Pulmonary artery endothelial cell (primary cell): Measurements from ENCODE around the gene SFN. TPM values are rescaled to one million over a fixed set of nuclear protein-coding genes. Genes with fewer than 3 reads are reported as not detected.
"Not testable (repeated sequence)": the region's sequence is repeated elsewhere in the genome, so short reads cannot be mapped to it uniquely, and the experiment has no call there.

Source experiments
- DNase-seq: peaks from one replicate; pipeline ENCODE4 v3.0.0-alpha.2; 2011; ENCODE audit warnings: low read depth, low spot score
- total RNA-seq: library from RNA; depleted of rRNA; stranded (reverse); fragments of >200 nt; gene quantifications from 2 replicates; pipeline ENCODE4 v1.2.3, GENCODE V29; 2014

SFN gene
- 0.13 and 0.42 TPM in 2 replicates for total RNA-seq

DNA sequence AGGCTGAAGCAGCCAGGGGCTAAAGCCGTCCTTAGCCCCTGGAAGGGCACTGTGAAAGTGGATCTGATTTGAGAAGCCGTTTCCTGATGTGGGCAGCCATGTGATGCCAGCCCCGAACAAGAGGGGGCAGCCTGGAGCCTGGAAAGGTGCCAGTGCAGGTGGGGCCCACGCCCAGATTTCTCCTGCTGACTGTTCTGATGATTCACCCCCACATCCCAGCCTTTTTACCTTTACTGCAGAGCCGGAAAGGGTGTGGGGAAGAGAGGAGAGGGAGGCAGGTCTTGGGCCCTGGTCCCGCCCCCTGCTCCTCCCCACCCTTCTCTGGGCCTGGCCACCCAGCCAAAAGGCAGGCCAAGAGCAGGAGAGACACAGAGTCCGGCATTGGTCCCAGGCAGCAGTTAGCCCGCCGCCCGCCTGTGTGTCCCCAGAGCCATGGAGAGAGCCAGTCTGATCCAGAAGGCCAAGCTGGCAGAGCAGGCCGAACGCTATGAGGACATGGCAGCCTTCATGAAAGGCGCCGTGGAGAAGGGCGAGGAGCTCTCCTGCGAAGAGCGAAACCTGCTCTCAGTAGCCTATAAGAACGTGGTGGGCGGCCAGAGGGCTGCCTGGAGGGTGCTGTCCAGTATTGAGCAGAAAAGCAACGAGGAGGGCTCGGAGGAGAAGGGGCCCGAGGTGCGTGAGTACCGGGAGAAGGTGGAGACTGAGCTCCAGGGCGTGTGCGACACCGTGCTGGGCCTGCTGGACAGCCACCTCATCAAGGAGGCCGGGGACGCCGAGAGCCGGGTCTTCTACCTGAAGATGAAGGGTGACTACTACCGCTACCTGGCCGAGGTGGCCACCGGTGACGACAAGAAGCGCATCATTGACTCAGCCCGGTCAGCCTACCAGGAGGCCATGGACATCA, at the start of gene SFN:
Gene SFN, plus strand, starts transcription at position 369 of the 904 bp plus-strand sequence. Its CDS starts 64 bp downstream, at position 433.
- no peak for DNase-seq

DNA sequence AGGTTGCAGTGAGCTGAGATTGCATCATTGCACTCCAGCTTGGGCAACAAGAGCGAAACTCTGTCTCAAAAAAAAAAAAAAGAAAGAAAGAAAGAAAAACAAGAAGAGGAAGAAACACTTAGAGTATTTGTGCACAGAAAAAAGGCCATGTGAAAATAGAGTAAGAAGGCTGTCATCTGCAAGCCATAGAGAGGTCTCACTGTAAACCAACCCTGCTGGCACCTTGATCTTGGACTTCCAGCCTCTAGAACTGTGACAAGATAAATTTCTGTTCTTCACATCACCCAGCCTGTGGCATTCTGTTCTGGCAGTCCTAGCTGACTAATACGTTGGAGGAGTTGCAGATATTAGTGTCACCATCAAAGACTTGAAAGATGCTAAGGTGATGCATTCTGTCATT, 48.6 kb upstream of the SFN start:
- no peak for DNase-seq

DNA sequence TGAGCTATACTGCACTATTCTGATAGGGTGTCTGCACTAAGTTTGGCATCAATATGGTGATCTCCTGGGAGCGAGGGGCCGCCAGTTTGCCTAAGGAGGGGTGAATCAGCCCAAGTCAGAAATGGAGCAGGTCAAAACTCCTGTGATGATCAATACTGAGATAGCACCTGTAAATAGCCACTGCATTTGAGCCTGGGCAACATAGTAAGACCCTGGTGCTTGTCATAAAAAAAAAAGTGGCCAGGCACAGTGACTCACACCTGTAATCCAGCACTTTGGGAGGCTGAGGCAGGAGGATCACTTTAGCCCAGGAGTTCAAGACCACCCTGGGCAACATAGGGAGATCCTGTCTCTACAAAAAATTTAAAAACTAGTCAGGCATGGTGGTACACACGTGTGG, 48.1 kb upstream of the SFN start:
- DNase-seq, result no peak

DNA sequence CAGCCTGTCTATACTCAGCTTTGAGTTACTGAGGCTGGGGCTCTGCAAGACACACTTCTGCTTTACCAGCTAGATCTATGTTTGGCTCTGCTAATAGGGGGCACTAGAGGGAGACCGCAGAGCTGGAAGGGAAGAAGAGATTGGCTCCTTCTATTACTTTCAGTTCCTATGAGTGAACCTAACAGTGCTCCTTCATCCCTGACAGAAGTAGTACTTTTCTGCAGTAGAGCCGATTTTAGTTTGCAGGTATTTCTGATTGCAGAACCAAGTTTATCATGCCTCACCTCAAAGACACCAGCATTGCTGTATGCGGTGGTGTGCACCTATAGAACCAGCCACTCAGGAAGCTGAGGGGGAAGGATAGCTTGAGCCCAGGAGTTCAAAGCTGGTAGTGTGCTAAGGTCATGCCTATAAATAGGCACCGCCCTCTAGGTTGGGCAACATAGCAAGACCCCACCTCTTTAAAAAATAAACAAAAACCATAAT, 42.1 kb upstream of the SFN start:
- no peak for DNase-seq

DNA sequence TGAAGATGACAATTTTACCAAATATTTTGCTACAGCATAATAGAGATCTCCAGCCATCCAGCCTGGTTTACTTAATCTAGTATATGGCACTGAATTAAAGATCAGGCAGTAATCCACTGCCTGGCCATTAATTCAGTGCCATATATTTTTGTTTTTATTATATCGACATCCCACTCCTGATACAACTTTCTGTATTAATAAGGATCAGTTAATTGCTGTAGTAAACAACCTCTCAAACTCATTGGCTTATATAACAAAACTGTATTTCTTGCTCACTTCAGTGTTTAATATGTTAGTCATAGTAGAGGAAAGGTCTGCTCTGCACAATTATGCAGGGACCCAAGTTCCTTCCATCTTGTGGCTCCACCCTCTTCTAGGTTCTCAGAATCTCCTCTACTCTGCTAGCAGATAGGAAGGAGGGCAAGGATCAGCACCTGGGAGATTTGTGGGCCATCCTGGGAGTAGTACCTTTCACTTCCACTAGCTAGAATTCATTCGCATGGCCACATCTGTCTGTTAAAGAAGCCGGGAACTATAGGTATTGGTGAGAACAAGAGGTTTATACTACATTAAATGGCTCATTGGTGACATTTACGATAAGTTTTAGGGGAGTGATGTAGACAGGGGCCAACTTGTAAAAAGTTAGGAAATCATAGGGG, 40.1 kb upstream of the SFN start:
- no peak for DNase-seq

DNA sequence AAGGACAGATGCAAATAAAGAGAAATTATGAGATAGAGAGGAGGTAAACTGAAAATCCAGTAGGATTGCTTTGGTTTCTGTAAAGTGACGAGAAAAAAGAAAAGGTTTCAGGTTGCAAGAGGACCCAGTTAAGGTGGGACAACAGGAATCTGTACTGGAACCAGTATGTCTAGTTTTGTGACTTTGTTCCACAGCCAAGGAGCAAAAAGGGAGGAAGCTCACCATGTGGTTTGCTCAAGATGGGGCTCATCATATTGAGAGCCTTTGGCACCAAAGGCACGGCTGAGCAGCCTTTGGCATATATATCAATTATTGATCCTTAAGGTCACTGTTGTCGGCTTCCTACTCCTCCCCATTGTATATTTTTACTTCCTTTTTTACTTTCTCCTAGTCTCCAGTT, 38.2 kb upstream of the SFN start:
- no peak for DNase-seq

DNA sequence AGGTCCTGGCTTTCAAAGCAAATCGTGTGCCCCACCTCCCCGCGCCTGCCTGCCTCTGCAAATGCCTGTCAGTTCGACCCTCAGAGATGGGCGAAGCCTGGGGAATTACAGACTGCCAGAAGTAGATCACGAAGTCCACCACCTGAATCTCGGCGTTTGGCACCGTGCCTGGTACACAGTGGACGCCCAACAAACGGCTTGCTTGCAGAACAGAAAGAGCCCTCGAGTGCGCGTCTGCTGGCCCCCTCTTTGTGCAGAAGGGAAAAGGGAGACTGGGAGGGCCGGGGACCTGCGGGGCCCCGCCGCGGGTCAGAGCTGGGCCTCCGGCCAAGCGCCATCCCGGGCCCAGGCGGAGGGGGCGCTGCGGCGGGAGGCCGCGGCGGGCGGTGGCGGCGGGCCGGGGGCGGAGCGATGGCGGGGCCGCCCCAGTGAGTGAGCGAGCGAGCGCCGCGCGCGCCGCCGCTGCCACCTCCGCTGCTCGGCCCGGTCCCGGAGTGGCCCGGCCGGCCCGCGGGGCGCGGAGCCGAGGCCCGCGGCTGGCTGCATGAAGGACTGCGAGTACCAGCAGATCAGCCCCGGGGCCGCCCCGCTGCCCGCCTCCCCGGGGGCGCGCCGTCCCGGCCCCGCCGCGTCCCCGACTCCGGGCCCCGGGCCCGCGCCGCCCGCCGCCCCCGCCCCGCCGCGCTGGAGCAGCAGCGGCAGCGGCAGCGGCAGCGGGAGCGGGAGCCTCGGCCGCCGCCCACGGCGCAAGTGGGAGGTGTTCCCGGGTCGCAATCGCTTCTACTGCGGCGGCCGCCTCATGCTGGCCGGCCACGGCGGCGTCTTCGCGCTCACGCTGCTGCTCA, 36.5 kb upstream of the SFN start, which contains the start of gene ZDHHC18:
Gene ZDHHC18, plus strand, starts transcription at position 428 of the 845 bp plus-strand sequence. Its CDS starts 117 bp downstream, at position 545.
- no peak for DNase-seq

DNA sequence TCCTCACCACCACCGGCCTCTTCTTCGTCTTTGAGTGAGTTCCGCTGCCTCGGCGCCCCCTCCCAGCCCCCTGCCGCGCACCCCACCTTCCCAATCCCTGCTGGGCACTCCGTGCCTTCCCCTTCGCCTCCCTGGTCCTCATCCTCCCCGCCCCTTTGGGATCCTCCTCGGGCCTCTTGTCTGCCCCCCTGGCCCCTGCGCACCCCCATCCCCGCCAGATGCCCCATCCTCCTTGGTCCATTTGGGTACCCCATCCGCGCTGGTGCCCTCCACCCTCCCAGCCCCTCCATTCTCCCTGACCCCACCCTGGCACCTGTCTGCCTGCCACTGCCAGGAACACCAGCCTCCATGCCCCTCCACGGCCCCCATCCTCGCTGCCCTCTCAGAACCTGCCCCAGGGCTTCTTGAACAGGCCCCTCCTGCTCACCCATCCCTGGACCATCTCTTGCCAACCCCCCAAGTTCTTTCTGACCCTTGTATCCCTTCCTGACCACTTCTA, 35.8 kb upstream of the SFN start:
- DNase-seq, result no peak

DNA sequence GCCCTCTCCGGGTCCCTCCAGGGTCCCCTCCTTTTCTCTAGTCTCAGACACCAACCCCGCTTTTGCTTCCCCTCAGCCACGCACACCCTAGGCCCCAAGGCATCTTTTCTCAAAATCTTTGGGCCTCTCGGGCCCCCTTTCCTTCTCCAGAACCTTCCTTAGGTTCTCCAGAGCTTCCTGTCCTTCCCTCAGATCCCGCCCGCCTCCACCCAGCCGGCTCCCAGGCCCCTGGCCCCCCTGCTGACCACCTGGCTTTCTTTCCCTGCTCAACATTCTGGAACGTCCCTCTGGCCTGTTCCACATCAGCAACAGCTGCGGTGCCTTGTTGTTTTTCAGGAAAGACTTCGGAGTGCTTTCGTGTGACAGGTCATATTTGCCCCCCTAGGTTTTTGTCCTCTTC, 35.3 kb upstream of the SFN start:
- DNase-seq, result no peak

DNA sequence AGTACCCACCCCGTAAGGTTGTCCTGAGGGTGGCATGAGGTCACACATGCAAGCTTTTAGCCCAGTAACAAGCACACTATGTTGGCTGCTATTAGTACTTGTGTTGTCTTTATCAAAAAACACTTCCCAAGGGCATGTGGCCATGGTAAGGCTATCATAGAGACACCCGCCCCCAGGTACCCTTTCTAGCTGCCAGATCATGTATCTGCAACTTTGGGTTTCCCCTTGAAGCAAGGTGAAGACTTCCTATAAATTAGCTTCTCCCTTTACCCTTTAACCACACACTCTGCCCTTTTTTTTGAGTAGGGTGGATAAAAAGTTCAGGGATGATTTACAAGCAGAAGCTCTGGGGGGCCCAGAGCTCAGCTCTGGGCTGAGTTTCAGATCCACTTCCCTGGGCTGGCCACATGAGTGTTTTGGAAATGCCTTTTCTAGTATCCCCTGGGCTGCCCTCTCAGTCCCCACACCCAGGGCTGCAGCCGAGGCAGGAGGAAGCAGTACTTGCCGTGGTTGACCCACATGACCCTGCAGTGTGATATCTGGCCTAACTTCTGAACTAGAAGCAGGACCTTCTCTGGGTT, 34.4 kb upstream of the SFN start:
- DNase-seq, result no peak

DNA sequence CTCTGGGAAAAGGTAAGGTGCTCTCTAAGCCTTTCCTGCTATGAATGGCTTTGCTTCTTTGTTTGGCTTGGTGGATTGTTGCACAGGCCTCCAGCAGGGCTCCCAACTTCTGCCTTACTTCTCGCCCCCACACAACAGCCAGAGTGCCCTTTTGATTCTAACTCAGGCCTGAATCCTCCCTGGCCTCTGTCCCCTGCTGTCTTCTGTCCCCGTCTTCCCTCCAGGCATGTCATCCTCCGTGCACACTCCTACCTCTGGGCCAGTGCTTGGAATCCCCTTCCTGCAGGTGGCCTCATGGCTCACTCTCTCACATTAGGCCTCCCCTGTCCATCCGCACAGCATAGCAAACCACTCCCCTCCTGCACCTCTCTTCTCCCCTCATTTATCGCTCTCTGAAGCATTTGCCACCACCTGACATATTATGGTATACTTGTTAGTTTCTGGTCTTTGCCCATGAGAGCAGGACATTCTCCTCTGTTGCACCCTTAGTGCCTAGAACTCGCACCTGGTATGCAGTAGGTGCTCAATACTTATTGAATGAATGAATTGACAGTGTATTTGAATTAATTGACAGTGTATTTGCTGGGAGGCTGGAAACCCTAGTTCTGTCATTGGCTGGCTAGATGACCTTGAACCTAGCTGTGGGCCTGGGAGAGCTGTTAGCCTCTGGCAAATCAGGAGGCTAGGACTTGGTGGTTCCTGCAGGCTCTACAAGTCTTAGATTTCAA, 33.6 kb upstream of the SFN start:
- no peak for DNase-seq

DNA sequence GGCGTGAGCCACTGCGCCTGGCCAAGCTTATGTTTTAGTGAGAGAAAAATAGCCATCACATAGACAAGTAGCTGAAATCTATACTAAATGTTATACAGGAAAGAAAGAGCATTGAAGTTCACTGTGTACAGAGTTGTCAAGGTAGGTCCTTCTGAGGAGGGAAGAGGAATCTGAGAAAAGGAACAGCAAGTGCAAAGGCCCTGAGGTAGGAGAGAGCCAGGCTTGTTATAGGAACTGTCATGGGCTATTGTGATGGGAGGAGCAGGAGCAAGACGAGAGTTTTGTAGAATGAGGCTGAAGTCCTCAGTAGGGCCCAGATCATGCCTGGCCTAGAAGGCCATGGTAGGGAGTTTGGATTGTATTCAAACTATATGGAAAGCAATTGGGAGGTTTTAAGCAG, 31.9 kb upstream of the SFN start:
- no peak for DNase-seq

DNA sequence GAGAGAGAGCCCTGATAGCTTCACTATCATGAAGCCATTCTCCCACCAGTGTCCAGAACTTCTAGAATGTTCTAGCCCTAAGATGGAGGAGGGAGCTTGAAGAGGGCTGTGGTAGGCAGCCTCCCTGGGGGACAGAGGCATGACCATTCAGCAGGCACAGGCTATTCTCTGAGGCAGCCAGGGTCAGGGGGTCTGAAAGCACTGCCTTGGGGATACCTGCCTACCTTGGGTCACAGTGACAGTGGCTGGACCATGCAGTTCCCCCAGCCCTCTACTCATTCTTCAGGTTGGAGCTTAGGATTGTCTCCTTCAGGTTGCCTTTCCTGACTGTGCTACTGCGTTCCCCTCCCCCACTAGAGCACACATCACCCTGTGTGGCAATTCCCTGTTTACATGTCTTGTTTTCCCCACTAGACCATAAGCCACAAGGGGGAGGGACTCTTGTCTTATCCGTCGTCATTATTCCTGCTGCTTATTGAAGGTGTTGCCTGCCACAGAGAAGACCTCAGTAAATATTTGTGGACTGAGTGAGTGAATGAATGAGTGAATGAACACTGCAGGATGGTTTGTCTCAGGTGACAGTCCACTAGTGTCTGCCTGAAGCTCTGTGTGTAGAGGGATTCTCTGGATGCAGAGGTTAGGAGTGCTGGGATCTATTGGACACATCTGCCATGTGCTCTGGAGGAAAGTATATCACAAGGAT, 31.3 kb upstream of the SFN start:
- no peak for DNase-seq

DNA sequence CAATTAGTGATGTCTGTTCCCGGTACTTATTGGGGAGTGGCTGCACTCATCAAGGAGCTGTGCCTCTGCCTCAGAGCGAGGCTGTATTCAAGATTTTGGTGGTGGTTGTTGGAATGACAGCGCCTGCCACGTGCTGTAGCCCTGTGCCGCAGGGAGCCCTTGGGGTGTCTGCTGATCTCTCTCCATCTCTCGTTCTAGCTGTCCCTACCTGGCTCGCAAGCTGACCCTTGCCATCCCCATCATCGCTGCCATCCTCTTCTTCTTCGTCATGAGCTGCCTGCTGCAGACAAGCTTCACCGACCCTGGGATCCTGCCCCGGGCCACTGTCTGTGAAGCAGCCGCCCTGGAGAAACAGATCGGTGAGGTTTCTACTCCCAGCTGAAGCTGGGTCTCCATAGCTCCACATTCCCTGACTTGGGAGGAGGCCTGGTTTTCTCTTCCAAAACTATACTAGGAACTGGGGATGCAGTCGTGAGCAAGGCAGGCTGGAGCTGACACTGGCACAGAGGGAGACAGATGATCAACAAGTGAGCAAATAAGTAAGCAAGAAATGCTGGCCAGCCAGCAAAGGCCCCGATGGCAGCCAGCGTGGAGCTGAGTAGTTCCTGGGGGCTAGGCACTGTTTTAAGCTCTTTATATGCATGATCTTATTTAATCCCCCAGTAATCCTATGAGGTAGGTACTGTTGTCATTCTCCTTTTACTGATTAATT, 30.5 kb upstream of the SFN start:
- no peak for DNase-seq

DNA sequence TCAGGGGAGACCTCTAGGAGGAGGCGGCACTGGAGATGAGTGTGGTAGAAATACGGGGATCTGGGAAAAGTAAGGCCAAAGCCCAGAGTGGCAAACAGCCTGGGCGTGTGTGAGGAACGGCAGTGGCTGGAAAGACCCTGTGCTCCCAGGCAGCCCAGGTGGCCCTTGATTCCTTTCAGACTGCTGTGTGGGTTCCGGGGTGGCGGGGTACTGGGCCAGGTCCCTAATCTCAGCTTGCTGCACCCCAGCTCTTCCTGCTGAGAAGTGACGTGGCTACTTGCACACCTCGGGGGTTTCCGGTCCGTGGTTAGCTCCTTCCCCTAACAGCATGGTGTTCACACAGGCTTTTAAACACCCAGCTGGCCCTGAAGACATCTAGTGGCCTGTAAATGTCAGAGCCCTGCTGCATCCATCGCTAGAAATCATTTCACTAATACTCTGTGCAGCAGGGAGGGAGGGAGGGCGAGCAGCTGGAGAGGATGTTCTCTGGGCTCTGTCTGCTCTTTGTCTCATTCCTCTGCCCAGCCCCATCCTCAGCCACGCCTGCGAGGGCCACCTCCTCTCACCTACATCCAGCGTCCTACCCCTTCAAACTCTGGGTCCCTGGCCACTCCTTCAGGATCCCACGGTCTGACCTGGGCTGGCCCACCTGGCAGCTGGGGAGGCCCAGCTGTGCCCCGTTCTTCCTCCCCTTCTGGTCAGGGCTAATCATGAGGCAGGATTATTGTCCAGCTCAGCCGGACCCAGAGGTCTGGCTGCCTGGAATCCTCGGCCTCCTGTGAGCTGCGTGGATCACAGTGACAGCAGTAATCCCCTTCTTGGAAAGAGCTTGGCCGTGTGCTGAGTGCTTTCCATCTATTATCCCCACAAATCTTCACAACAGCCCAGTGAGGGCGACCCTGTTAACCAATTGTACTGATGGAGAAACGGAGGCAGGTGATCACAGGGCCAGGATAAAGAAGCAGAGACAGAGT, 29.2 kb upstream of the SFN start:
- no peak for DNase-seq

DNA sequence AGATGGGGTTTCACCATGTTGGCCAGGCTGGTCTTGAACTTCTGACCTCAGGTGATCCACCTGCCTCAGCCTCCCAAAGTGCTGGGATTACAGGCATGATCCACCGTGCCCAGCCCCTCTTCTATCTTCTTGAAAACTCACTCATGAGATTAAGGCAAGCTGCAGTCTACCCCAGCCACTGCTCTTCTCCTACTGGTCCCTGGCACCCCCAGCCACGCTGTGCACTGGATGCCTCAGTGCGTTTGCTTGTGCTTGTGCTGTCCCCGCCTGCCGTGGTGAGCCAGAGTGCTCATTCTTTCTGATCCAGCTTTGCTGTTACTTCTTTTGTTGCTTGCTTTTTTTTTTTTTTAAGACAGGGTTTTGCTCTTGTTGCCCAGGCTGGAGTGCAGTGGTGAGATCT, 25.3 kb upstream of the SFN start:
- DNase-seq, result not testable (repeated sequence)

DNA sequence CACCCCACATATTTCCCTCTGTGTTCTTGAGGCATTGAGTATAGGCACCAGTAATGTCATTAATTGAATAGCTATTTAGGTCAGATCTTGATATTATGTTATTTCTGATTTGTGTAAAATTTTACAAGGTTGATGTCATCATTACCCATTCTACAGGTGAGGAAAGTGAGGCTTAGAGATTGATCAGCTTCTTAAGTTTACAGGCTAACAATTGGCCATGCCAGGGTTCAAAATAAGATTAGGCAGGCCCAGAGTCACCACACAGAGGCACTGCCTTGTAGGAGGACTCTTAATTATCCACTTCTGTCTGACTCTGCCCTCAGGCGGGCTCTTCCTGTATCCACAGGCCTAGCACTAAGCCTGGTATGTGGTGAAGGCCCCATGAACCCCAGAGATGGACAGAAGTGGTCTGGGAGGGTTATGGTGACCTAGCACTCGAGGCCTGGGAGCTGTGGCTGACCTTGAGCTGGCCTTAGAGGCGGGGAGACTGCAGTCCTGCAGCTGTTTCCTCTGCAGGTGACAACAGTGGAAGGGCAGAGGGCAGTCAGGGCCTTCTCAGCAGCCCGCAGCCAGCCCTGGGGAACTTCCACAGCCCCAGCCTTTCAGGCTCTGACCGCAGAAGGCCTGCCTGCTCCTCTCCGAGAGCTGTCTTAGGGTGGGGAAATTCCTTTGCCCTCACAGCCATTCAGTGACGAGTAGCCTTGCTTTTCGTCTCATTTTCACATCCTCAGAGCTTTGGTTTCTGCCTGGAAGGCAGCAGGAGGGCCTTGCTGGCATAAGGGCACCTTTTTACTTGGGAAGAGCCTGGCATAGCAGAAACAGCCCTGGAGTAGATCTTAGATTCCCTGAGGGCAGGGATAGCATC, 24.2 kb upstream of the SFN start:
- DNase-seq, result no peak
